G401 (cell line): Measurements from ENCODE around the gene SMYD4. TPM values are rescaled to one million over a fixed set of nuclear protein-coding genes. Genes with fewer than 3 reads are reported as not detected.
"Not testable (repeated sequence)": the region's sequence is repeated elsewhere in the genome, so short reads cannot be mapped to it uniquely, and the experiment has no call there.

Experiments used
- DNase-seq: peaks from one replicate; pipeline ENCODE4 v3.0.0-alpha.2; 2015; ENCODE audit warnings: low spot score
- in situ Hi-C: cut with HindIII; loops from 2 replicates; pipeline ENCODE4 v1.10.0; 2016; ENCODE audit warnings: low sequenced_read_pairs, mixed read lengths
- total RNA-seq: library from RNA; depleted of rRNA; stranded (reverse); fragments of >200 nt; shearing (Covaris generic); gene quantifications from 2 replicates; pipeline ENCODE4 v1.2.3, GENCODE V29; 2014

SMYD4 gene
- total RNA-seq, 1 experiment from 2014 or later, result 16.0 TPM

GRCh38 chr17:1839516-1839915, 9.8 kb upstream of the SMYD4 start:
- in situ Hi-C loops, result no loop called here
- no peak for DNase-seq

- no peak for DNase-seq
- in situ Hi-C loops, result no loop called here
Observed at GRCh38 chr17:1834380-1835149, 4.9 kb upstream of the SMYD4 start.

- in situ Hi-C loops, result no loop called here
- DNase-seq, result peak; percentile 43
Observed at GRCh38 chr17:1830288-1830687, 586 bp upstream of the SMYD4 start.

- peak; percentile 30 for DNase-seq
- in situ Hi-C loops, result no loop called here
Observed at GRCh38 chr17:1829216-1829591, 498 bp downstream of the SMYD4 start.

- DNase-seq, result no peak
- in situ Hi-C loops, result no loop called here
Observed at GRCh38 chr17:1820528-1821252, 9.0 kb downstream of the SMYD4 start.

GRCh38 chr17:1813088-1813487, 16.6 kb downstream of the SMYD4 start:
- no peak for DNase-seq

GRCh38 chr17:1810450-1811103, 19.1 kb downstream of the SMYD4 start:
- in situ Hi-C loops, result no loop called here
- DNase-seq, result no peak

More at GRCh38 chr17:1813088-1813487, 16.6 kb downstream of the SMYD4 start:
- in situ Hi-C loops, result no loop called here

GRCh38 chr17:1809815-1810214, 19.9 kb downstream of the SMYD4 start:
- DNase-seq, in situ Hi-C loops: not testable (repeated sequence)

GRCh38 chr17:1808644-1809043, 21.1 kb downstream of the SMYD4 start:
- no peak for DNase-seq

GRCh38 chr17:1807890-1808289, 21.8 kb downstream of the SMYD4 start:
- DNase-seq, result no peak
- in situ Hi-C loops, result no loop called here

More at GRCh38 chr17:1808644-1809043, 21.1 kb downstream of the SMYD4 start:
- in situ Hi-C loops, result no loop called here

GRCh38 chr17:1803280-1803679, 26.4 kb downstream of the SMYD4 start:
- in situ Hi-C loops, result no loop called here
- DNase-seq, result no peak

- in situ Hi-C loops, result no loop called here
- DNase-seq, result no peak
Observed at GRCh38 chr17:1802429-1802828, 27.3 kb downstream of the SMYD4 start.

- DNase-seq, result no peak
Observed at GRCh38 chr17:1800712-1801111, 29.0 kb downstream of the SMYD4 start.

GRCh38 chr17:1800240-1800639, 29.5 kb downstream of the SMYD4 start:
- DNase-seq, result no peak
- in situ Hi-C loops, result no loop called here

More at GRCh38 chr17:1800712-1801111, 29.0 kb downstream of the SMYD4 start:
- in situ Hi-C loops, result no loop called here

GRCh38 chr17:1797846-1798245, 31.9 kb downstream of the SMYD4 start:
- in situ Hi-C loops, DNase-seq: not testable (repeated sequence)

GRCh38 chr17:1797323-1797722, 32.4 kb downstream of the SMYD4 start:
- DNase-seq, result peak; percentile 64
- in situ Hi-C loops, result no loop called here

- peak; percentile 90 for DNase-seq
- in situ Hi-C loops, result no loop called here
Observed at GRCh38 chr17:1796800-1797199, 32.9 kb downstream of the SMYD4 start.

GRCh38 chr17:1793447-1793806, 36.3 kb downstream of the SMYD4 start:
- no peak for DNase-seq
- in situ Hi-C loops, result no loop called here

- no peak for DNase-seq
- in situ Hi-C loops, result no loop called here
Observed at GRCh38 chr17:1792495-1793446, 36.9 kb downstream of the SMYD4 start.
